DND-41 (cell line): ENCODE measurements around the gene COL15A1.

Experiments used
- ATAC-seq: fragments of 200-7000 bp; cut with Tn5 transposase; 3 replicates; pipeline ENCODE4 v1.9.1; 2021; ENCODE audit warnings: low read depth; ENCODE audit not compliant: insufficient read depth
- DNase-seq: peaks from one replicate; pipeline ENCODE4 v3.0.0-alpha.2; 2020
- H2AFZ ChIP-seq: 2 replicates; pipeline ENCODE4 v1.6.0; 2012; ENCODE audit warnings: low read depth, low read length
- H3K27ac ChIP-seq: 2 replicates; pipeline ENCODE4 v1.5.1; 2012; ENCODE audit warnings: low read length, inconsistent platforms
- H3K27me3 ChIP-seq: fragments of 200-600 bp; sonication (generic); 2 replicates; pipeline ENCODE4 v1.6.0; 2012; ENCODE audit warnings: low read length, mild to moderate bottlenecking, inconsistent platforms; ENCODE audit not compliant: insufficient read depth, poor library complexity
- H3K36me3 ChIP-seq: 2 replicates; pipeline ENCODE4 v1.5.1; 2012; ENCODE audit warnings: low read length, inconsistent platforms; ENCODE audit not compliant: insufficient read depth
- H3K4me1 ChIP-seq: 2 replicates; pipeline ENCODE4 v1.5.1; 2012; ENCODE audit warnings: mild to moderate bottlenecking, low read length; ENCODE audit not compliant: insufficient read depth
- H3K4me2 ChIP-seq: 2 replicates; pipeline ENCODE4 v1.6.0; 2012; ENCODE audit warnings: mild to moderate bottlenecking, moderate library complexity, low read length, inconsistent platforms; ENCODE audit not compliant: insufficient read depth
- H3K4me3 ChIP-seq, 2 experiments: fragments of 200-600 bp in 1 of 2; shearing (Covaris generic) in 1 of 2; 2 replicates each; pipeline ENCODE4 v1.5.1; 2012 to 2016; ENCODE audit warnings: inconsistent platforms in 2 of 2, low read length in 2 of 2, mild to moderate bottlenecking in 2 of 2, low read depth in 1 of 2, moderate library complexity in 1 of 2
- H3K79me2 ChIP-seq: 2 replicates; pipeline ENCODE4 v1.6.0; 2012; ENCODE audit warnings: low read length, inconsistent platforms; ENCODE audit not compliant: insufficient read depth
- H3K9ac ChIP-seq: 2 replicates; pipeline ENCODE4 v1.6.0; 2012; ENCODE audit warnings: low read depth, mild to moderate bottlenecking, inconsistent platforms, low read length, moderate library complexity
- H3K9me3 ChIP-seq: 2 replicates; pipeline ENCODE4 v1.5.1; 2012; ENCODE audit warnings: low read length, moderate library complexity, mild to moderate bottlenecking, inconsistent platforms; ENCODE audit not compliant: insufficient read depth, severe bottlenecking
- H4K20me1 ChIP-seq: 2 replicates; pipeline ENCODE4 v1.6.0; 2012; ENCODE audit warnings: low read length; ENCODE audit not compliant: insufficient read depth
- CTCF ChIP-seq: IDR thresholded peaks from 2 replicates; pipeline ENCODE4 v1.5.1; 2012; ENCODE audit warnings: borderline replicate concordance, low read length, moderate library complexity, mild to moderate bottlenecking; ENCODE audit not compliant: poor library complexity, severe bottlenecking; ENCODE audit errors: extremely low read depth
- EZH2 ChIP-seq: IDR thresholded peaks from 3 replicates; pipeline ENCODE4 v1.6.1; 2012; ENCODE audit warnings: borderline replicate concordance, low read depth, mild to moderate bottlenecking, moderate library complexity, low read length, inconsistent platforms; ENCODE audit not compliant: severe bottlenecking

Gene COL15A1

DNA sequence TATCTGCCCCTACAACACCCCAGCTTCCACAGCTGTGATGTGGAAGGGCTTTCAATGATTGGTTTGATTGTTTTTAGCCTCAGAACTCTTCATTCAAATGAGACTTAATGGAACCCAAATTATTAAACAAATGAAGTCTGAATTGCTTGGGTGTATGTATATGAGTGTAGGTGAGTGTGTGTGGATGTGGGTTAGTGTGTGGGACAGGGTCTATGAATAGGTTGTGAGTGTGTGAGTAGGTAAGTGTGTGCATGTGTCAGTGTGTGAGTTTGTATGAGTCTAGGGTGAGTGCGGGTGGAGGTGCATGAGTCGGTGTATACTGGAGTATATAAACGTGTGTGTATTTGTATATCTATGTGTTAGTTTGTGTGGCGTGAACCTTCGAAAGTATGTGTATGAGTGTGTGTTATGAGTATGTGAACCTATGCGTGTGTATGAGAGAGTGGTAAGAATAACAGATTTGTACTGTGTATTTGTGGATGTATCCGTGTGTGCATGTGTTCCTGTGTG, 26.9 kb downstream of the COL15A1 start:
- peaks cover 7% of the 10 kb centered on the region for H3K4me1 ChIP-seq
- DNase-seq (no peak), ATAC-seq (no peak)
- no peak overlapping the region for H2AFZ ChIP-seq
- no peaks in the 10 kb centered on the region for H3K9me3 ChIP-seq
- H3K36me3 ChIP-seq: no peaks in the 10 kb centered on the region
- peaks cover 5% of the 10 kb centered on the region for H3K27me3 ChIP-seq
- no peaks in the 10 kb centered on the region for H4K20me1 ChIP-seq
- H3K27ac ChIP-seq: no peak overlapping the region
- no peak overlapping the region for H3K4me3 ChIP-seq
- H3K79me2 ChIP-seq: no peaks in the 10 kb centered on the region
- no peak for TF ChIP-seq EZH2
- TF ChIP-seq CTCF: no peak
- no peak overlapping the region for H3K4me2 ChIP-seq
- H3K9ac ChIP-seq: no peak overlapping the region

GRCh38 chr9:98971168-98971914, 27.6 kb downstream of the COL15A1 start:
- no peak for DNase-seq
- H3K9ac ChIP-seq: no peak overlapping the region
- H2AFZ ChIP-seq: no peak overlapping the region
- H3K4me2 ChIP-seq: no peak overlapping the region
- no peaks in the 10 kb centered on the region for H4K20me1 ChIP-seq
- no peaks in the 10 kb centered on the region for H3K9me3 ChIP-seq
- H3K27me3 ChIP-seq: peaks cover 13% of the 10 kb centered on the region
- no peak overlapping the region for H3K27ac ChIP-seq
- no peak overlapping the region for H3K4me3 ChIP-seq
- peaks cover 7% of the 10 kb centered on the region for H3K4me1 ChIP-seq
- ATAC-seq: no peak
- H3K79me2 ChIP-seq: no peaks in the 10 kb centered on the region
- H3K36me3 ChIP-seq: no peaks in the 10 kb centered on the region
- TF ChIP-seq CTCF (no peak), EZH2 (no peak)

DNA sequence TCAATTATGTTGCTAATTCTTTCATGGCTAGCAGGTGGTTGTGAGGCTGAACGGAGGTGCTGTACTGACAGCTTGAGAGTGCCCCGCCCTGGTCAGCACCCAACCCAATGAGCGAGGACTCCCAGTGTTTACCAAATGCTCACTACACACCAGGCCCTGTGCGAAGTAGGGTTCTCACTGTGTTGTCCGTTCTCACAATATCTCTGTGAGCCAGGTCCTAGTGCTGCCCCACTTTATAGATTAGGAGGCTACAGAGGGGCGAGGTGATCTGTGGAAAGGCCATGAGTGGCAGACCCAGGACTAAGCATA, 28.2 kb downstream of the COL15A1 start:
- no peak overlapping the region for H3K4me2 ChIP-seq
- ATAC-seq: no peak

More for the DNA sequence above, 28.2 kb downstream of the COL15A1 start:
- Histone ChIP-seq H3K4me3 (no peak overlapping the region), H3K27ac (no peak overlapping the region), H3K36me3 (no peaks in the 10 kb centered on the region), H3K79me2 (no peaks in the 10 kb centered on the region), H3K4me1 (peaks cover 7% of the 10 kb centered on the region), H3K9ac (no peak overlapping the region), H4K20me1 (no peaks in the 10 kb centered on the region), H3K27me3 (peaks cover 15% of the 10 kb centered on the region), H2AFZ (no peak overlapping the region), H3K9me3 (no peaks in the 10 kb centered on the region)
- no peak for DNase-seq
- TF ChIP-seq EZH2 (no peak), CTCF (no peak)
